WI38 (cell line): Measurements from ENCODE around the gene HSBP1.

Source experiments
- H3K4me3 ChIP-seq: 2 replicates; pipeline ENCODE4 v1.5.1; 2011; ENCODE audit warnings: low read depth, mild to moderate bottlenecking, control low read depth, low read length
- TF ChIP-seq, protein P1 (sequence below): IDR thresholded peaks from 2 replicates; pipeline ENCODE4 v1.5.1; 2012; ENCODE audit warnings: low read depth, mild to moderate bottlenecking, control low read depth, low read length

Gene HSBP1

DNA sequence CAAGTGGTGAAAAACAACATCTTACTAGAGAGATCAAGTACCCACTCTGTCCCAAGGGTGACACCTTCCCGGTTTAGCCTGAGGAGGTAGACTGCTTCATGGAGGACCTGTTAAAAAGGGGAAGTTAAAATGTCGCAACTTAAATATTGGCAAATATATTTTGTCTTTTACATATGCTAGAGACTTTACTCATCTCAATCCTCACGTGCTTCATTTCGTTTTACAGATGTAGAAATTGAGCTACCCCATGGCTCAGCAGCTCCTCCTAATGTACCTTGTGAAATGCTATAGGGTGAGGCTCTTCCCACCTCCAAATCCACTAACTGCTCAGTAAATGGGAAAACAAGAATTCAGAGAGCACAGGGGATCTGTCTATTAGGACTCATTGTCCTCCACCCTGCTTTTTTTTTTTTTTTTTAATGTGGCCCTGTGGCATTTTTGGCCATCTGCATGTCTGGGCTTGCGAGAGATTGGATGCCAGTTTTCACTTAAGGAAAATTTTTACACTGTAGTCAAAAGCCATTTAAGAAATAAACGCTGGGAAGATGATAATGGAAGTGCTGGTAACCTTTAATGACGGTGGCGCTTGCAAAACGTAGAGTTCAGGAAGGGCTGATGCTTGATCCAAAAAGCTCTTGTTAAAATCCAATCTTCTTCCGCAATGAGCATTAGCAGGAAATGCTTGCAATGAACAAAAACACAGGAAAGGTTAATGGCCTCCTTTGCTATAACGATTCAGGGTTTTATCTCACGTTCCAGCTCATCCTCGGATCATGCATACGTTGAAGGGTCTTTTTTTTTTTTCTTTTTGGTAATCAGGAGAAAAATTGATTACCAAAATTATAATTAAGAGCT, 39.8 kb downstream of the HSBP1 start:
- H3K4me3 ChIP-seq = no peak overlapping the region
- TF ChIP-seq, protein P1, sequence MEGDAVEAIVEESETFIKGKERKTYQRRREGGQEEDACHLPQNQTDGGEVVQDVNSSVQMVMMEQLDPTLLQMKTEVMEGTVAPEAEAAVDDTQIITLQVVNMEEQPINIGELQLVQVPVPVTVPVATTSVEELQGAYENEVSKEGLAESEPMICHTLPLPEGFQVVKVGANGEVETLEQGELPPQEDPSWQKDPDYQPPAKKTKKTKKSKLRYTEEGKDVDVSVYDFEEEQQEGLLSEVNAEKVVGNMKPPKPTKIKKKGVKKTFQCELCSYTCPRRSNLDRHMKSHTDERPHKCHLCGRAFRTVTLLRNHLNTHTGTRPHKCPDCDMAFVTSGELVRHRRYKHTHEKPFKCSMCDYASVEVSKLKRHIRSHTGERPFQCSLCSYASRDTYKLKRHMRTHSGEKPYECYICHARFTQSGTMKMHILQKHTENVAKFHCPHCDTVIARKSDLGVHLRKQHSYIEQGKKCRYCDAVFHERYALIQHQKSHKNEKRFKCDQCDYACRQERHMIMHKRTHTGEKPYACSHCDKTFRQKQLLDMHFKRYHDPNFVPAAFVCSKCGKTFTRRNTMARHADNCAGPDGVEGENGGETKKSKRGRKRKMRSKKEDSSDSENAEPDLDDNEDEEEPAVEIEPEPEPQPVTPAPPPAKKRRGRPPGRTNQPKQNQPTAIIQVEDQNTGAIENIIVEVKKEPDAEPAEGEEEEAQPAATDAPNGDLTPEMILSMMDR = no peak

DNA sequence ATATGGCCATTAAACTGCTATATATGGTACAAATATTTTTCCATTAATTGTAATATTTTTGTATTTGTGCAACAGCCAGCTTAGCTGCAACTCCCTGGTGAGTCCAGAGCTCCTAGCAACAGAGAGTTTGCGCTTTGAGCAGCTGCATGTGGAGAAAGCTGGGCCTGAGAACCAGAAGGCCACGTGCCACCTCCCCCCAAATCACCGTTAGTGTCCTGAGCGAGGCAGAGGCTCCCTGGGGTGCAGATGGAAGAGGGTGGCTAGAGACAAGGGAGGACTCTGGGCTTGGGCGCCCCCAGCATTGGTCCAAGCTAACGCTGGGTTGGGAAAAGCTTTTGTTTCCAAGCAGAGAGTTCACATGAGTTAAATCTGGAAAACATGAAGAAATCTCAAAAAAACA, 41.6 kb downstream of the HSBP1 start:
- H3K4me3 ChIP-seq = no peak overlapping the region
- TF ChIP-seq, protein P1 = no peak

- H3K4me3 ChIP-seq = no peak overlapping the region
- TF ChIP-seq, protein P1 = no peak
Measured at GRCh38 chr16:83850947-83851346, 43.2 kb downstream of the HSBP1 start.

- TF ChIP-seq, protein P1 = no peak
- no peak overlapping the region for H3K4me3 ChIP-seq
Measured at GRCh38 chr16:83851473-83851872, 43.7 kb downstream of the HSBP1 start.

DNA sequence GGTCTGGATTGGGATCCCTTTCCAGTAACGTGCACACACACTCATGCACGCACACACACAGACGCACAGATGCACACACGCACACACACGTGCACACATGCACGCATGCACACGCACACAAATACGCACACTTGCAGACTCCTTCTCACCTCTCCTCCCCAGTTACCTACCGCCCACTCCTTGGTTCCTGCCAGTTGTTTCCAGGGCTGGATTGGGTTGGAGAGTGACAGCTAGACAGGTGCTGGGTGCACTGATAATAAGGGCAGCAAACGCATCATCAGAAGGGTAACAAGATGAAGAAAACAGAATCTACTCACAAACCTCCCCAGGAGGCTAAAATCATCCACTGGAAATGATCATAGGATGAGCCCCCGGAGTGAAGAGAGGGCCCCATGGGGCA, 45.0 kb downstream of the HSBP1 start:
- TF ChIP-seq, protein P1 = no peak
- H3K4me3 ChIP-seq = no peak overlapping the region

DNA sequence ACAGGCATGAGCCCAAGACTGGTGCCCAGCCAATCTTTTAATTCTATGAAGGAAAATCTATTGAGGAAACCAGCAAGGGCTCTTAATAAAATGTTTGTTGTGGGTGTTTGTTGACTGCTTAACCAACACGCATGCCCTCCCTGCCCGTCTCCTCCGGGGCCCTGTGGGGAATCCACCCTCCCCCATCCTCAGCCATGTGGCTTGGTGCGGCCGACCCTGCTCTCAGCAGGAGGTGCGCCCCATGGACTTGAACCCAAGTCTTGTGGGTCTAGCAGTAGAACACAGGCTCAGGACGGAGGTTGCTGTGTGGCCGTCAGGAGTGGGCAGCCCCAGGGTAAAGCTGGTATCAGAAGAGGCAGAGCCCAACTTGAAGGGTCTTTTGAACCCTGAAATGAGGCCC, 46.1 kb downstream of the HSBP1 start:
- H3K4me3 ChIP-seq = no peak overlapping the region
- TF ChIP-seq, protein P1 = no peak

DNA sequence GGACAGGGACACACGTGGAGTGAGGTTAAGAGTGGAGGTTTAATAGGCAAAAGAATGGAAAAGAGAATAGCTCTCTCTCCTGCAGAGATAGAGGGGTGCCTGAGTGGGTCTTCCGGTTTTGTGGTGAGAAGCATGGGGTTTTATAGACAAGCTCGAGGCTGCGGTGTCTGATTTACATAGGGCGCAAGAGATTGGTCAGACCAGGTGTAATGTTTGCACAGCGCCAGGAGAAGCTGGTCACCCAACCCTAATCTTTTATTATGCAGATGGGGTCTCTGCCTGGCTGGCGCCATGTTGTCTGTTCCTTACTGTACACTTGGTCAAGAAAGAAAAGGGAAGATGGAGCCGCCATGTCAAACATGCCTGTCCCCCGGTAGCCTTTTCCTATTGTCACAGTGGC, 46.6 kb downstream of the HSBP1 start:
- H3K4me3 ChIP-seq = no peak overlapping the region
- TF ChIP-seq, protein P1 = no peak
